ENCODE data around the gene RNF207. TPM values are rescaled to one million over a fixed set of nuclear protein-coding genes. Genes with fewer than 3 reads are reported as not detected.
A peak's percentile ranks its signal among the peaks of the same experiment; 100 is the strongest.

The RNF207 gene
- total RNA-seq, 1 experiment from 2014 or later, result 4.9 TPM

- peak overlapping the region; percentile 66 to 95 (median 94); a peak in 5 of 7 replicates for H3K27ac Mint-ChIP-seq
- no peak overlapping the region for H2AFZ ChIP-seq (ENCODE audit: low read length)
- no CpG with 5 or more reads among the region's 20 CpGs for WGBS (ENCODE audit: extremely low coverage, insufficient read length, low lambda C conversion rate)
Observed at GRCh38 chr1:6234502-6235295, 28.8 kb downstream of the RNF207 start.

More at GRCh38 chr1:6234502-6235295, 28.8 kb downstream of the RNF207 start:
- Mint-ChIP-seq H3K4me3 (peak overlapping the region; percentile 87 to 92), H3K36me3 (ENCODE audit: insufficient read depth in 1 of 3, low read depth in 3 of 3) (peaks cover 29 to 47% (median 44%) of the 10 kb centered on the region in 3 experiments; a peak in 6 of 7 replicates), H3K9me3 (no peaks in the 10 kb centered on the region; a peak in 2 of 5 replicates), H3K27me3 (ENCODE audit: low read depth) (no peaks in the 10 kb centered on the region), H3K4me1 (peaks cover 28 to 38% of the 10 kb centered on the region in 2 experiments)
- Histone ChIP-seq H3K79me2 (ENCODE audit: insufficient read depth, low read length) (peaks cover 6% of the 10 kb centered on the region; the same call in 1 of the 2 replicates), H3K14ac (ENCODE audit: insufficient read depth, low read length) (0 out of 2 replicates have a peak overlapping the region, but pooled peaks have one; percentile 28), H2BK15ac (ENCODE audit: low read depth, low read length) (no peak overlapping the region), H3K27me3 (ENCODE audit: insufficient read depth, low read length) (no peaks in the 10 kb centered on the region), H3K4me2 (ENCODE audit: insufficient read depth, insufficient read length, low read length) (peak overlapping the region; percentile 75), H2BK120ac (ENCODE audit: low read depth, low read length, poor library complexity, severe bottlenecking) (no peak overlapping the region), H4K91ac (ENCODE audit: insufficient read length, low read depth, low read length) (no peak overlapping the region), H3K4ac (ENCODE audit: low read depth, low read length) (no peak overlapping the region), H3K4me1 (ENCODE audit: insufficient read depth, low read length) (peaks cover 2% of the 10 kb centered on the region; the same call in 1 of the 2 replicates), H4K20me1 (ENCODE audit: control insufficient read depth, insufficient read depth, insufficient read length) (no peaks in the 10 kb centered on the region), H3K27ac (ENCODE audit: insufficient read length, low read depth, low read length) (no peak overlapping the region), H3K23ac (ENCODE audit: insufficient read length, low read depth, low read length) (no peak overlapping the region), H4K8ac (replicated peaks; ENCODE audit: insufficient read length, low read depth, low read length) (no peak overlapping the region), H3K18ac (ENCODE audit: insufficient read length, low read depth, low read length) (no peak overlapping the region), H3K9me3 (ENCODE audit: control insufficient read depth, low read depth, low read length) (no peaks in the 10 kb centered on the region), H3K23me2 (ENCODE audit: insufficient read length, low read depth, low read length, poor library complexity, severe bottlenecking) (peaks cover 10% of the 10 kb centered on the region), H3T11ph (ENCODE audit: low read length) (no peak overlapping the region), H3K9ac (ENCODE audit: extremely low read depth, insufficient read length, low read length) (peak overlapping the region; percentile 94), H2BK20ac (ENCODE audit: low read depth, low read length, poor library complexity, severe bottlenecking) (no peak overlapping the region), H2BK12ac (ENCODE audit: insufficient read length, low read depth, low read length) (no peak overlapping the region), H4K5ac (ENCODE audit: insufficient read length, low read depth, low read length) (no peak overlapping the region), H2BK5ac (ENCODE audit: insufficient read length, low read length) (no peak overlapping the region), H3K56ac (ENCODE audit: insufficient read length, low read depth, low read length) (no peak overlapping the region), H2AK5ac (ENCODE audit: insufficient read length, low read length) (no peak overlapping the region), H3K79me1 (ENCODE audit: insufficient read depth, low read depth, low read length, poor library complexity, severe bottlenecking) (peaks cover 11% of the 10 kb centered on the region)
- TF ChIP-seq CTCF (conservative IDR thresholded peaks at IDR 0.05), result no peak
- DNase-seq, result no peak
